Suprapubic skin (tissue), 4 donors: Measurements from ENCODE around the gene TSPAN18.

Experiments
- CTCF ChIP-seq, 2 donors: fragments of 200-600 bp in 1 of 2; fragments of 450-650 bp in 1 of 2; sonication (generic) in 1 of 2; IDR thresholded peaks; one replicate each; pipeline ENCODE4 v1.5.1; 2016 to 2019; ENCODE audit warnings: antibody characterized with exemption in 2 of 2, mild to moderate bottlenecking in 1 of 2, moderate library complexity in 1 of 2
- POLR2A ChIP-seq, 2 donors: fragments of 450-650 bp; IDR thresholded peaks; one replicate each; pipeline ENCODE4 v1.6.1; 2017; ENCODE audit warnings: antibody characterized with exemption in 2 of 2, mild to moderate bottlenecking in 2 of 2, moderate library complexity in 2 of 2
- POLR2AphosphoS5 ChIP-seq, 3 donors: sonication (generic); formaldehyde crosslinking; IDR thresholded peaks; one replicate each; pipeline ENCODE4 v1.6.1; 2017; ENCODE audit warnings: antibody characterized with exemption in 3 of 3

- no peak for TF ChIP-seq POLR2A (IDR thresholded peaks at IDR 0.05)
- no peak for TF ChIP-seq CTCF (IDR thresholded peaks at IDR 0.05)
- TF ChIP-seq POLR2AphosphoS5 (IDR thresholded peaks at IDR 0.05), result no peak
Observed at GRCh38 chr11:44799012-44799411, 72.2 kb downstream of the TSPAN18 start.
